Measurements from ENCODE around the gene FHOD3. TPM values are rescaled to one million over a fixed set of nuclear protein-coding genes. Genes with fewer than 3 reads are reported as not detected.

FHOD3 gene
- total RNA-seq, 1 donor from 2014 or later: 346 TPM

DNA sequence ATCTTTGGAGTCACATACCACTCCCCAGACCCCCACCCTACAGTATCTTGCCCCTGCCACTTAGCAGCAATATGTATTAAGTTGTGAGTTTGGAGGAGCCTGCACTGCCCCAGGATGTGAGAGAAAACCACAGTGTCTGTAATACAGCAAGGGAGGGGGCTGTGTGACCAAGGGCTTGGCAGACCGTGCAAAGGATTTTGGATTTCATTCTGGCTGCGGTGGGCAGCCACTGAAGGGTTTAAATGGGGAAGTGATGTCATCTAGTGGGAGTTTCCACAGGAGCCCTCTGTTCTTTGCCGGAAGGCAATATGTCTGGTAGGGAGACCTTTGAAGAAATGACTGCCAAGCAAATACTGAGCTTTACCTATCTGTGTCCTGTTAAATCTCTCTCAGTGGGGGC is 202.4 kb downstream of the FHOD3 start:
- H3K9me3 ChIP-seq (replicated peaks): no peaks in the 10 kb centered on the region
- H3K36me3 ChIP-seq: peaks cover 8% of the 10 kb centered on the region
- no peak for DNase-seq
- TF ChIP-seq CTCF (IDR thresholded peaks at IDR 0.05; ENCODE audit: borderline replicate concordance): no peak
- H3K4me1 ChIP-seq: peaks cover 60% of the 10 kb centered on the region
- H3K27ac ChIP-seq (replicated peaks): peak overlapping the region; percentile 52
- no peak overlapping the region for H3K4me3 ChIP-seq
- no peaks in the 10 kb centered on the region for H3K27me3 ChIP-seq (ENCODE audit: low read depth)
- intact Hi-C loops (cut with micrococcal nuclease): no loop called here

DNA sequence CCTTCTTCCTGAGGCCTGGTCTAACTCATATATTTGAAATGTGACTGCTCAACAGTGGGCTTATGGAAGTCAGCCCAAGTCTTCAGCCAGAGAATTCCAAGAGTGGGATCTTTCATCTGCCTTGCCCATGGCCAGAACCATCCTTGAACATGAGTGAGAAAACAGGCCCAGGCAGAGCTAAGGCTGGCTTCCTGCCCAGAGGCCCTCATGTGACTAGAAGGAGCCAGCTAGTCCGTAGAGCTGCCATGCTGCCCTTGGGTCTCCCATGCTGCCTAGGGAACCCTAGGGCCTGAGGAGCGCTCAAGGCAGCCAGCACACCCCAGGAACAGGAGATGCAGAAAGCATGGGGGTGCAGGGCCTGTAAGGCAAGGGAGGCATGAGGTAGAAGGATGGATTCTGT is 203.6 kb downstream of the FHOD3 start:
- Histone ChIP-seq H3K4me1 (peaks cover 49% of the 10 kb centered on the region), H3K36me3 (peaks cover 14% of the 10 kb centered on the region), H3K27me3 (ENCODE audit: low read depth) (no peaks in the 10 kb centered on the region), H3K4me3 (no peak overlapping the region), H3K9me3 (replicated peaks) (no peaks in the 10 kb centered on the region), H3K27ac (replicated peaks) (peak overlapping the region; percentile 52)
- intact Hi-C loops (cut with micrococcal nuclease): no loop called here
- DNase-seq: peak; percentile 47
- no peak for TF ChIP-seq CTCF (IDR thresholded peaks at IDR 0.05; ENCODE audit: borderline replicate concordance)

GRCh38 chr18:36503477-36503876 is 206.0 kb downstream of the FHOD3 start:
- Histone ChIP-seq H3K4me3 (no peak overlapping the region), H3K9me3 (replicated peaks) (no peaks in the 10 kb centered on the region), H3K27me3 (ENCODE audit: low read depth) (no peaks in the 10 kb centered on the region), H3K36me3 (peaks cover 14% of the 10 kb centered on the region), H3K27ac (replicated peaks) (no peak overlapping the region), H3K4me1 (peaks cover 25% of the 10 kb centered on the region)
- intact Hi-C loops (cut with micrococcal nuclease): no loop called here
- no peak for TF ChIP-seq CTCF (IDR thresholded peaks at IDR 0.05; ENCODE audit: borderline replicate concordance)
- no peak for DNase-seq

DNA sequence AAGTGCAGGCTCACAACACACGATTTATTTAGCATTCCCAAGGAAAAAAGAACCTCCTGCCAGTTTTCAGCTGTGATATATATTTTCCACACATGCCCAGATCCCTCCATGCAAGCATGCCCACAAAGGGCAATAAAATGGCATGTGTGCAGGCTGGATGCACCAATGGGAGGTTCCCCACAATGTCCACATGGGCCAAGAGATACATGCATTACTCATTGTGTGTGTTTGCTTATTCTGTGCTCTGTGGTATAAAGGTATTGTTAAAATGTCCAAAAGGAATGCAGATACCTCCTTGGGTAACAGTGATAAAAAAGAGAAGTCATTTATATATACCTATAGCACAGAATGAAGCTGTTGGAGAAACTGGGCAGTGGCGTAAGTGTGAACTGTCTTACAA is 207.4 kb downstream of the FHOD3 start:
- intact Hi-C loops (cut with micrococcal nuclease): no loop called here
- Histone ChIP-seq H3K4me3 (no peak overlapping the region), H3K27ac (replicated peaks) (no peak overlapping the region), H3K27me3 (ENCODE audit: low read depth) (no peaks in the 10 kb centered on the region), H3K4me1 (peaks cover 17% of the 10 kb centered on the region), H3K9me3 (replicated peaks) (no peaks in the 10 kb centered on the region), H3K36me3 (peaks cover 14% of the 10 kb centered on the region)
- TF ChIP-seq CTCF (IDR thresholded peaks at IDR 0.05; ENCODE audit: borderline replicate concordance): no peak
- DNase-seq: no peak

- no peaks in the 10 kb centered on the region for H3K9me3 ChIP-seq (replicated peaks)
- TF ChIP-seq CTCF (IDR thresholded peaks at IDR 0.05; ENCODE audit: borderline replicate concordance): no peak
- intact Hi-C loops (cut with micrococcal nuclease): no loop called here
- H3K27ac ChIP-seq (replicated peaks): no peak overlapping the region
- no peaks in the 10 kb centered on the region for H3K27me3 ChIP-seq (ENCODE audit: low read depth)
- H3K4me1 ChIP-seq: peaks cover 17% of the 10 kb centered on the region
- H3K36me3 ChIP-seq: peaks cover 14% of the 10 kb centered on the region
- no peak for DNase-seq
- no peak overlapping the region for H3K4me3 ChIP-seq
Measured at GRCh38 chr18:36505665-36506064, 208.2 kb downstream of the FHOD3 start.

All from left ventricle myocardium inferior (tissue), 1 donor.